Ishikawa (cell line): ENCODE measurements around the gene PACSIN1.

Experiments
- CEBPB ChIP-seq: IDR thresholded peaks from 2 replicates; pipeline ENCODE4 v1.6.1; 2012
- CREB1 ChIP-seq: IDR thresholded peaks from 2 replicates; pipeline ENCODE4 v1.6.1; 2012; ENCODE audit warnings: low read depth
- EGR1 ChIP-seq: IDR thresholded peaks from 2 replicates; pipeline ENCODE4 v1.6.1; 2012
- EP300 ChIP-seq: IDR thresholded peaks from 2 replicates; pipeline ENCODE4 v1.6.1; 2012; ENCODE audit warnings: borderline replicate concordance
- FOXM1 ChIP-seq: IDR thresholded peaks from 2 replicates; pipeline ENCODE4 v1.6.1; 2012; ENCODE audit warnings: low read depth, borderline replicate concordance
- NFIC ChIP-seq: IDR thresholded peaks from 2 replicates; pipeline ENCODE4 v1.6.1; 2012
- RAD21 ChIP-seq: IDR thresholded peaks from 2 replicates; pipeline ENCODE4 v1.6.1; 2012; ENCODE audit warnings: low read depth
- TAF1 ChIP-seq: IDR thresholded peaks from 2 replicates; pipeline ENCODE4 v1.6.1; 2012; ENCODE audit warnings: low read depth, mild to moderate bottlenecking
- TCF12 ChIP-seq: IDR thresholded peaks from 2 replicates; pipeline ENCODE4 v1.6.1; 2012; ENCODE audit warnings: low read depth
- TEAD4 ChIP-seq: IDR thresholded peaks from 2 replicates; pipeline ENCODE4 v1.6.1; 2012
- YY1 ChIP-seq: IDR thresholded peaks from 2 replicates; pipeline ENCODE4 v1.6.1; 2012; ENCODE audit warnings: low read depth
- ZBTB7A ChIP-seq: IDR thresholded peaks from 2 replicates; pipeline ENCODE4 v1.6.1; 2012; ENCODE audit warnings: low read depth
- TF ChIP-seq, protein P1 (sequence below): IDR thresholded peaks from 2 replicates; pipeline ENCODE4 v1.6.1; 2012
- TF ChIP-seq, protein P2 (sequence below): IDR thresholded peaks from 2 replicates; pipeline ENCODE4 v1.6.1; 2012
- TF ChIP-seq, protein P3 (sequence below): IDR thresholded peaks from 2 replicates; pipeline ENCODE4 v1.6.1; 2012; ENCODE audit warnings: low read depth, mild to moderate bottlenecking

PACSIN1 gene

DNA sequence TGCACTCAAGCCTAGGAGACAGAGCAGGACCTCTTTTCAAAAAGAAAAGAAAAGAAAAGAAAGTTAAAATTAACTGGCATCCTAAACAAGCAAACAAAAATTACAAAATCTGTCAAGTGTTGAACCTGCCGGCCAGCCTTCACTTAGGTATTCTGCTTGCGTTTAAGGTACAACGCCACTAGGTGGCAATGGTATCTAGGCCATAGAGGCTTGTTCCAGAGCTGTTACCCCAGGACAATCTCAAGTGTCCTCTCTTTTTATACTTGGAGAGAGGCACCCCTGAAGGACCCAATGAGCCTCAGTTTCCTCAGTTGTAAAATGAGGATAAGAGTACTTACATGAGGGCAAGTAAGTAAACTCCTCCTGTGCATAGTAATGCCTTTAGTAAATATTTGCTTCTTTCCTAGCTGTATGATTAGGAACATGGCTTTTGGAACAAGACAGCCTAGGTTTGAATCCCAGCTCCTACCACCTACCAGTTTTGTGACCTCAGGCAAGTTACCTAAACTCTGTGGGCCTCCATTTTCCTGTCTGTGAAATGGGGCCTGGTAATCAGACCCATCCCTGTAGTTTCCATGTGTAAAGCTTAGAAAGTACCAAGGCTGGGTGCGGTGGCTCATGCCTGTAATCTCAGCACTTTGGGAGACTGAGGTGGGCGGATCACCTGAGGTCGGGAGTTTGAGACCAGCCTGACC is 5.8 kb upstream of the PACSIN1 start:
- TF ChIP-seq CEBPB (no peak), CREB1 (no peak), TEAD4 (no peak), RAD21 (peak; percentile 95)

DNA sequence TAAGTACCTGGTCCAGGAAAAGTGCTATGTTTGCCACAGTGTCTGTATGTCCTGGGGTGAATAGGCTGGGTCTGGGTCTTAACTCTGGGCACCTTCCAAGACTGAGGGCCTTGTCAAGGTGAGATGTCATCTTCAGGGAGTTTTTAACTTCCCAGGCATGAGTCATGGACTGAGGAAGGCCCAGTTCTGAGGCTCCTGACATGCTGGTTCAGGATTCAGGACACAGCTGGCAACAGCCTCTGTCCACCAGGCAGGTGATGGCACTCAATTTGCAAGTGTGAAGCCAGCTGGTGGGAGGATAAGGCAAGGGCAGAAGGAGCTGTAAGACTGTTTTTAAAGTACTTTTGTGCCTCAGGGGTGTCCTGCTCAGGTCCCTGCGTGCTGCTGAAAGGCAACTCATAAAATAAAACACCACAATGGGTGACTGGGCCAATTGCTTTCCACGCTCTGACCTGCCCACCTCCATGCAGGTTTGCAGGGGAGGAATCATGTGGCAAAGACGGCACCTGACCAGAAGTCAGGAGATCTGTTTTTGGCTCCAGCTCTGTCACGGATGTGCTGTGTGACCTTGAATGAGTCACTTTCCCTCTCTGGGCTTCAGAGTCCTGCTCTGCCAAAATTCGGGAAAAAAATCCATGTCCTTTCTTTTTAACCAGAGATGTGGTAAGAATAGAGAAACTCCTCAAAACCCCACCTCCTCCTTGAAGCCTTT is 4.9 kb upstream of the PACSIN1 start:
- no peak for TF ChIP-seq FOXM1
- TF ChIP-seq TAF1, result no peak
- no peak for TF ChIP-seq CREB1
- TF ChIP-seq NFIC, result no peak

DNA sequence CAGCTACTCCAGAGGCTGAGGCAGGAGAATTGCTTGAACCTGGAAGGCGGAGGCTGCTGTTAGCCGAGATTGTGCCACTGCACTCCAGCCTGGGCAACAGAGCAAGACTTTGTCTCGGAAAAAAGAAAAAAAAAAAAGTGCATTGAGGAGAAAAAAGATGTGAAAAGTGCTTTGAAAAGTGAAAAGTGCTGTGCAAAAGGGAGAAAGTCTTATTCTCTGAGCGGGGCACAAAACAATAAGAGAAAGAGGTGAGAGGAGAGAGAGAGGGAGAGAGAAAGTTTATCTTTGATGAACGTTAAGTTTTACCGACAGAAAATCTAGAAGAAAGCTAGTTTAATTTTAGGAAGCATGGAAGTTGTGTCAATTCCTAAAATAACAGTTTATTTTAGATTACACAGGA is 3.9 kb upstream of the PACSIN1 start:
- TF ChIP-seq EP300, result no peak
- no peak for TF ChIP-seq YY1
- TF ChIP-seq CEBPB, result no peak

DNA sequence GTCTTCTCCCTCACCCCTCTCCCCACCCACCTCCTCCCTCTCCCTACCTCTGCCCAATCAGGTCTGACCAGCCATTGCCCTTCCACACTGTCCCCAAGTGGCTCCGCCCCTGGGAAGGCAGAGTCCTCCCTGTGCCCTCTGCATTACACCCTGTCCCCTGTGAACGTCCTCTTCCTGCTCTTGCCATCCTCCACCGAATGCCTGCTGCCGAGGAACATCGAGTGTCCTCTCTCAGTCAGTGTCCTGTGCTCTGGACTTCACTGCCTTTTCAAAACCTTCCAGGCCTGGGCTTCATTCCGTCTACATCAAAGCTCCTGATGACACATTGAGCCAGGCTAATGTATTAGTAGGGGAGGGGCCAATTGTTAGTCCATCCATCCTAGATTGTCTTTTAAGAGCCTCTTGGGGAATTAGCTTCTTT is 3.3 kb upstream of the PACSIN1 start:
- TF ChIP-seq, protein P1, sequence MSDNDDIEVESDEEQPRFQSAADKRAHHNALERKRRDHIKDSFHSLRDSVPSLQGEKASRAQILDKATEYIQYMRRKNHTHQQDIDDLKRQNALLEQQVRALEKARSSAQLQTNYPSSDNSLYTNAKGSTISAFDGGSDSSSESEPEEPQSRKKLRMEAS, result no peak
- TF ChIP-seq FOXM1, result no peak
- TF ChIP-seq ZBTB7A, result no peak
- no peak for TF ChIP-seq CEBPB
- TF ChIP-seq NFIC, result no peak
- no peak for TF ChIP-seq TAF1
- no peak for TF ChIP-seq YY1
- no peak for TF ChIP-seq EP300
- TF ChIP-seq TEAD4, result no peak

DNA sequence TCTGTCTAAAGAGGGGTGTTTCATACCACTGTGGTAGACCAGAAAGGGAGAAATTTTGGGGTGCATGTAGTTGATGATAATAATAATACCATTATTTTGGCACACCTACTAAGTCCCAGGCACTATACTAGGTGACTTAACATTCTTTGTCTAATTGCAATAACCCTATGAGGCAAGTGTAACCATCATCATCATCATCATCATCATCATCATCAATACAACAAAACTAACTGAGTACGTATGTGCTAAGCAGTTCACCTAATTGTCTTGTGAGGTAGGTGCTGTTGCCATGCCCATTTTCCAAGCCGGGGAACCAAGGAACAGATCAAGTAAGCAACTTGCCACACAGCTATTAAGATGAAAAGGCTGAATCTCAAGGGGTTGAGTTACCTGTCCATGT is 2.6 kb upstream of the PACSIN1 start:
- TF ChIP-seq YY1, result no peak
- TF ChIP-seq ZBTB7A, result no peak
- no peak for TF ChIP-seq EGR1
- no peak for TF ChIP-seq FOXM1
- TF ChIP-seq, protein P2, sequence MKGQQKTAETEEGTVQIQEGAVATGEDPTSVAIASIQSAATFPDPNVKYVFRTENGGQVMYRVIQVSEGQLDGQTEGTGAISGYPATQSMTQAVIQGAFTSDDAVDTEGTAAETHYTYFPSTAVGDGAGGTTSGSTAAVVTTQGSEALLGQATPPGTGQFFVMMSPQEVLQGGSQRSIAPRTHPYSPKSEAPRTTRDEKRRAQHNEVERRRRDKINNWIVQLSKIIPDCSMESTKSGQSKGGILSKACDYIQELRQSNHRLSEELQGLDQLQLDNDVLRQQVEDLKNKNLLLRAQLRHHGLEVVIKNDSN, result no peak
- TF ChIP-seq, protein P3, sequence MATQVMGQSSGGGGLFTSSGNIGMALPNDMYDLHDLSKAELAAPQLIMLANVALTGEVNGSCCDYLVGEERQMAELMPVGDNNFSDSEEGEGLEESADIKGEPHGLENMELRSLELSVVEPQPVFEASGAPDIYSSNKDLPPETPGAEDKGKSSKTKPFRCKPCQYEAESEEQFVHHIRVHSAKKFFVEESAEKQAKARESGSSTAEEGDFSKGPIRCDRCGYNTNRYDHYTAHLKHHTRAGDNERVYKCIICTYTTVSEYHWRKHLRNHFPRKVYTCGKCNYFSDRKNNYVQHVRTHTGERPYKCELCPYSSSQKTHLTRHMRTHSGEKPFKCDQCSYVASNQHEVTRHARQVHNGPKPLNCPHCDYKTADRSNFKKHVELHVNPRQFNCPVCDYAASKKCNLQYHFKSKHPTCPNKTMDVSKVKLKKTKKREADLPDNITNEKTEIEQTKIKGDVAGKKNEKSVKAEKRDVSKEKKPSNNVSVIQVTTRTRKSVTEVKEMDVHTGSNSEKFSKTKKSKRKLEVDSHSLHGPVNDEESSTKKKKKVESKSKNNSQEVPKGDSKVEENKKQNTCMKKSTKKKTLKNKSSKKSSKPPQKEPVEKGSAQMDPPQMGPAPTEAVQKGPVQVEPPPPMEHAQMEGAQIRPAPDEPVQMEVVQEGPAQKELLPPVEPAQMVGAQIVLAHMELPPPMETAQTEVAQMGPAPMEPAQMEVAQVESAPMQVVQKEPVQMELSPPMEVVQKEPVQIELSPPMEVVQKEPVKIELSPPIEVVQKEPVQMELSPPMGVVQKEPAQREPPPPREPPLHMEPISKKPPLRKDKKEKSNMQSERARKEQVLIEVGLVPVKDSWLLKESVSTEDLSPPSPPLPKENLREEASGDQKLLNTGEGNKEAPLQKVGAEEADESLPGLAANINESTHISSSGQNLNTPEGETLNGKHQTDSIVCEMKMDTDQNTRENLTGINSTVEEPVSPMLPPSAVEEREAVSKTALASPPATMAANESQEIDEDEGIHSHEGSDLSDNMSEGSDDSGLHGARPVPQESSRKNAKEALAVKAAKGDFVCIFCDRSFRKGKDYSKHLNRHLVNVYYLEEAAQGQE, result no peak
- no peak for TF ChIP-seq NFIC
- no peak for TF ChIP-seq TCF12
- TF ChIP-seq EP300, result no peak
- TF ChIP-seq CEBPB, result no peak
- TF ChIP-seq CREB1, result no peak
- TF ChIP-seq RAD21, result no peak
- no peak for TF ChIP-seq TAF1
- TF ChIP-seq, protein P1, result no peak
- no peak for TF ChIP-seq TEAD4

DNA sequence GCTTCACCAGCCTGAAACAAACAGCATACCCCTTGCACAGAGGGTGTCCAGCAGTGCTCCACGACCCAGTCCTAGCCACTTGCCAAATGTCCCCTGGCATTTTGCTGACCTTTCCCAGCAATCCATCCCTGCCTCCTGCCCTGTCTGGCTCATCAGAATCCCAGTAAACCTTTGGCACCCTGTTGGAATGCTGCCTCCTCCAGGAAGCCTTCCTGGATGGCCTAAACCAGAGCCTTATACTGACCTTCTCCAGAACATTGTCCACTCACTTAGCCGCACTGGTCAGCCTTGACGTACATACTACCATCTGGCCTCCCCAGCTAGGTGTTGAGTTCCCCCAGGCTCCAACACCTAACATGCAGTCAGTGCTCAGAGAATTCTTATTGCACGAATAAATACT is 2.0 kb upstream of the PACSIN1 start:
- no peak for TF ChIP-seq EP300
- no peak for TF ChIP-seq NFIC
- TF ChIP-seq, protein P3, result no peak
- TF ChIP-seq, protein P2, result no peak
- TF ChIP-seq YY1, result no peak
- no peak for TF ChIP-seq CEBPB
- no peak for TF ChIP-seq ZBTB7A
- TF ChIP-seq EGR1, result no peak
- no peak for TF ChIP-seq TAF1
- TF ChIP-seq, protein P1, result no peak
- TF ChIP-seq TCF12, result no peak
- no peak for TF ChIP-seq TEAD4
- no peak for TF ChIP-seq RAD21
